A549 (cell line): ENCODE results near the gene SPAG9.

Source experiments
- CHD4 ChIP-seq: fragments of 200-600 bp; sonication (generic); IDR thresholded peaks from 2 replicates; pipeline ENCODE4 v1.6.1; 2016; ENCODE audit warnings: antibody characterized with exemption, mild to moderate bottlenecking, borderline replicate concordance
- EHMT2 ChIP-seq: fragments of 200-600 bp; sonication (generic); IDR thresholded peaks from 2 replicates; pipeline ENCODE4 v1.6.1; 2016; ENCODE audit warnings: antibody characterized with exemption, low read depth, mild to moderate bottlenecking, moderate library complexity
- EP300 ChIP-seq, 2 experiments: fragments of >200 bp; sonication (Bioruptor Twin); formaldehyde crosslinking; IDR thresholded peaks; 2 replicates in 1 of 2; 3 replicates in 1 of 2; pipeline ENCODE4 v1.6.1; 2016 to 2017
- GATA3 ChIP-seq: IDR thresholded peaks from 2 replicates; pipeline ENCODE4 v1.6.1; 2012; ENCODE audit warnings: borderline replicate concordance
- HDAC2 ChIP-seq: fragments of 200-600 bp; sonication (generic); IDR thresholded peaks from 2 replicates; pipeline ENCODE4 v1.6.1; 2016
- JUNB ChIP-seq: fragments of >200 bp; sonication (Bioruptor Twin); formaldehyde crosslinking; IDR thresholded peaks from 2 replicates; pipeline ENCODE4 v1.6.1; 2016
- POLR2A ChIP-seq: IDR thresholded peaks from 2 replicates; pipeline ENCODE4 v1.6.1; 2012; ENCODE audit warnings: mild to moderate bottlenecking, low read length
- POLR2AphosphoS2 ChIP-seq: conservative IDR thresholded peaks from 2 replicates; pipeline ENCODE4 v1.6.1; 2012; ENCODE audit warnings: low read length, improper control_type of control experiment, inconsistent platforms
- RARB ChIP-seq: fragments of 250-450 bp; sonication (Bioruptor Pico); IDR thresholded peaks from 2 replicates; pipeline ENCODE4 v1.8.0; 2021; ENCODE audit warnings: mild to moderate bottlenecking, moderate library complexity
- USF2 ChIP-seq: fragments of 450-650 bp; IDR thresholded peaks from 2 replicates; pipeline ENCODE4 v1.6.1; 2014; ENCODE audit warnings: antibody characterized with exemption
- ZNF302 ChIP-seq: fragments of 250-450 bp; sonication (Bioruptor Pico); IDR thresholded peaks from 2 replicates; pipeline ENCODE4 v1.9.0; 2021; ENCODE audit warnings: inconsistent platforms, mild to moderate bottlenecking, moderate library complexity
- TF ChIP-seq, protein P1 (sequence below): fragments of >200 bp; sonication (Bioruptor Twin); formaldehyde crosslinking; IDR thresholded peaks from 3 replicates; pipeline ENCODE4 v1.5.1; 2016
- TF ChIP-seq, protein P2 (sequence below): IDR thresholded peaks from 2 replicates; pipeline ENCODE4 v1.6.1; 2012

- TF ChIP-seq EHMT2 (no peak), USF2 (no peak), POLR2AphosphoS2 (no peak), HDAC2 (no peak), ZNF302 (CRISPR knock-in tag) (no peak), CHD4 (no peak), EP300 (IDR thresholded peaks at IDR 0.05) (no peak), JUNB (no peak), RARB (CRISPR knock-in tag) (no peak), POLR2A (no peak), GATA3 (no peak)
- TF ChIP-seq, protein P1, sequence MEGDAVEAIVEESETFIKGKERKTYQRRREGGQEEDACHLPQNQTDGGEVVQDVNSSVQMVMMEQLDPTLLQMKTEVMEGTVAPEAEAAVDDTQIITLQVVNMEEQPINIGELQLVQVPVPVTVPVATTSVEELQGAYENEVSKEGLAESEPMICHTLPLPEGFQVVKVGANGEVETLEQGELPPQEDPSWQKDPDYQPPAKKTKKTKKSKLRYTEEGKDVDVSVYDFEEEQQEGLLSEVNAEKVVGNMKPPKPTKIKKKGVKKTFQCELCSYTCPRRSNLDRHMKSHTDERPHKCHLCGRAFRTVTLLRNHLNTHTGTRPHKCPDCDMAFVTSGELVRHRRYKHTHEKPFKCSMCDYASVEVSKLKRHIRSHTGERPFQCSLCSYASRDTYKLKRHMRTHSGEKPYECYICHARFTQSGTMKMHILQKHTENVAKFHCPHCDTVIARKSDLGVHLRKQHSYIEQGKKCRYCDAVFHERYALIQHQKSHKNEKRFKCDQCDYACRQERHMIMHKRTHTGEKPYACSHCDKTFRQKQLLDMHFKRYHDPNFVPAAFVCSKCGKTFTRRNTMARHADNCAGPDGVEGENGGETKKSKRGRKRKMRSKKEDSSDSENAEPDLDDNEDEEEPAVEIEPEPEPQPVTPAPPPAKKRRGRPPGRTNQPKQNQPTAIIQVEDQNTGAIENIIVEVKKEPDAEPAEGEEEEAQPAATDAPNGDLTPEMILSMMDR: no peak
- TF ChIP-seq, protein P2, sequence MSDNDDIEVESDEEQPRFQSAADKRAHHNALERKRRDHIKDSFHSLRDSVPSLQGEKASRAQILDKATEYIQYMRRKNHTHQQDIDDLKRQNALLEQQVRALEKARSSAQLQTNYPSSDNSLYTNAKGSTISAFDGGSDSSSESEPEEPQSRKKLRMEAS: no peak
Observed at GRCh38 chr17:50945779-50946222, 174.9 kb downstream of the SPAG9 start.
